ENCODE measurements around the gene OIT3. TPM values are rescaled to one million over a fixed set of nuclear protein-coding genes. Genes with fewer than 3 reads are reported as not detected.

OIT3 gene
- total and polyA plus RNA-seq, 8 donors = 0.05 to 0.34 TPM; not detected in 6

GRCh38 chr10:72925951-72926465 lies 32.5 kb downstream of the OIT3 start:
- 83 to 93% methylated on average over 3 of the region's 3 CpGs for WGBS, 2 donors
- no peak for DNase-seq
- no peak overlapping the region for H3K27ac ChIP-seq
- no peak for FAIRE-seq
- TF ChIP-seq CTCF (IDR thresholded peaks at IDR 0.05) = no peak
- no peak overlapping the region for H3K4me3 ChIP-seq
- no peaks in the 10 kb centered on the region for H3K4me1 ChIP-seq
- no peaks in the 10 kb centered on the region for H3K36me3 ChIP-seq
- no peaks in the 10 kb centered on the region for H3K27me3 ChIP-seq
- intact Hi-C loops (cut with DNase I) = no loop called here
- ATAC-seq = no peak
- no peaks in the 10 kb centered on the region for H3K9me3 ChIP-seq

GRCh38 chr10:72927485-72927884 lies 33.9 kb downstream of the OIT3 start:
- Histone ChIP-seq H3K27ac (no peak overlapping the region), H3K9me3 (no peaks in the 10 kb centered on the region), H3K36me3 (no peaks in the 10 kb centered on the region), H3K4me3 (no peak overlapping the region), H3K27me3 (no peaks in the 10 kb centered on the region), H3K4me1 (no peaks in the 10 kb centered on the region)
- WGBS, 2 donors = 73 to 80% methylated on average over 5 of the region's 5 CpGs
- no peak for TF ChIP-seq CTCF (IDR thresholded peaks at IDR 0.05)
- FAIRE-seq = no peak
- no peak for DNase-seq
- no peak for ATAC-seq
- intact Hi-C loops (cut with DNase I) = no loop called here

- H3K36me3 ChIP-seq = no peaks in the 10 kb centered on the region
- H3K27me3 ChIP-seq = no peaks in the 10 kb centered on the region
- no peak overlapping the region for H3K4me3 ChIP-seq
- no peak overlapping the region for H3K27ac ChIP-seq
- DNase-seq (no peak), ATAC-seq (no peak), FAIRE-seq (no peak)
- no peaks in the 10 kb centered on the region for H3K9me3 ChIP-seq
- no peak for TF ChIP-seq CTCF (IDR thresholded peaks at IDR 0.05)
- 84 to 92% methylated on average over 5 of the region's 5 CpGs for WGBS, 2 donors
- intact Hi-C loops (cut with DNase I) = no loop called here
- no peaks in the 10 kb centered on the region for H3K4me1 ChIP-seq
Measured at GRCh38 chr10:72928798-72929197, 35.3 kb downstream of the OIT3 start.

- no peaks in the 10 kb centered on the region for H3K4me1 ChIP-seq
- H3K4me3 ChIP-seq = no peak overlapping the region
- ATAC-seq (no peak), FAIRE-seq (no peak), DNase-seq (no peak)
- no peak overlapping the region for H3K27ac ChIP-seq
- no peaks in the 10 kb centered on the region for H3K9me3 ChIP-seq
- 74 to 75% methylated on average over 2 of the region's 2 CpGs for WGBS, 2 donors
- peaks cover 0 to 3% (median 0%) of the 10 kb centered on the region in 4 donors for H3K27me3 ChIP-seq
- intact Hi-C loops (cut with DNase I) = no loop called here
- no peak for TF ChIP-seq CTCF (IDR thresholded peaks at IDR 0.05)
- H3K36me3 ChIP-seq = no peaks in the 10 kb centered on the region
Measured at GRCh38 chr10:72930276-72930675, 36.7 kb downstream of the OIT3 start.

- H3K4me3 ChIP-seq = no peak overlapping the region
- no peak for ATAC-seq
- no peaks in the 10 kb centered on the region for H3K36me3 ChIP-seq
- no peak for FAIRE-seq
- no peaks in the 10 kb centered on the region for H3K4me1 ChIP-seq
- WGBS, 2 donors = 84 to 93% methylated on average over 20 of the region's 20 CpGs
- no peak overlapping the region for H3K27ac ChIP-seq
- peaks cover 0 to 3% (median 0%) of the 10 kb centered on the region in 4 donors for H3K27me3 ChIP-seq
- DNase-seq = no peak
- TF ChIP-seq CTCF (IDR thresholded peaks at IDR 0.05) = no peak
- no peaks in the 10 kb centered on the region for H3K9me3 ChIP-seq
- intact Hi-C loops (cut with DNase I) = no loop called here
Measured at GRCh38 chr10:72932259-72933015, 38.9 kb downstream of the OIT3 start.
